ENCODE results near the gene RALA.
A peak's percentile ranks its signal among the peaks of the same experiment; 100 is the strongest.

The RALA gene, protein sequence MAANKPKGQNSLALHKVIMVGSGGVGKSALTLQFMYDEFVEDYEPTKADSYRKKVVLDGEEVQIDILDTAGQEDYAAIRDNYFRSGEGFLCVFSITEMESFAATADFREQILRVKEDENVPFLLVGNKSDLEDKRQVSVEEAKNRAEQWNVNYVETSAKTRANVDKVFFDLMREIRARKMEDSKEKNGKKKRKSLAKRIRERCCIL

DNA sequence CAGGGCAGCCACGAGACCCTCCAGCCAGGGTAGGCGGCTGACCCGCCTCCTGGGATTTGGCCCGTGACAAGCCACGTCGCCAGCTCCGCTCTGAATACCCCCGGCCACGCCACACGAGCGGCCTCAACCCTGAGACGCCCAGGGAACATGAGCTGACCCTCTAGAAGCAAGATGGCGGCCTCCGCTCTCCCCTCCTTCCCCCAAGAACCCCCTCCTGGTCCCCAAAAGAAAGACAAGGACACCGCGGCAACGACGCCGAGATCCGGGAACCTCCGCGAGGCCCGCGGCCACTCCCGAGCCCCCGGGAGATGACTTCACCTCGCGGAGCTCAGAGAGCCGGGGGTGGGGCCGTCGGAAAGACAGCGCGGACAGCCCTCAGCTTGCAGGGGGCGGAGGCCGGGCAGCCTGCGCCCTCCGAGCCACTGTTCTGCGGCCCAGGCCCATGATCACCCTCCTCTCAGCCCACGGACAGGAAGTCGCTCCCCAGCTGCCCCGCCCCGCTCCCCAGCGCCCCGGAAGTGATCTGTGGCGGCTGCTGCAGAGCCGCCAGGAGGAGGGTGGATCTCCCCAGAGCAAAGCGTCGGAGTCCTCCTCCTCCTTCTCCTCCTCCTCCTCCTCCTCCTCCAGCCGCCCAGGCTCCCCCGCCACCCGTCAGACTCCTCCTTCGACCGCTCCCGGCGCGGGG, at the start of gene RALA:
Gene RALA (plus strand): TSS at position 526 of the 685 bp plus-strand sequence. CDS start 63,096 bp downstream, outside the sequence.
- DNase-seq (ENCODE audit: low read depth in 2 of 3, low spot score in 2 of 3): peak; percentile 79 to 82 (median 81)

DNA sequence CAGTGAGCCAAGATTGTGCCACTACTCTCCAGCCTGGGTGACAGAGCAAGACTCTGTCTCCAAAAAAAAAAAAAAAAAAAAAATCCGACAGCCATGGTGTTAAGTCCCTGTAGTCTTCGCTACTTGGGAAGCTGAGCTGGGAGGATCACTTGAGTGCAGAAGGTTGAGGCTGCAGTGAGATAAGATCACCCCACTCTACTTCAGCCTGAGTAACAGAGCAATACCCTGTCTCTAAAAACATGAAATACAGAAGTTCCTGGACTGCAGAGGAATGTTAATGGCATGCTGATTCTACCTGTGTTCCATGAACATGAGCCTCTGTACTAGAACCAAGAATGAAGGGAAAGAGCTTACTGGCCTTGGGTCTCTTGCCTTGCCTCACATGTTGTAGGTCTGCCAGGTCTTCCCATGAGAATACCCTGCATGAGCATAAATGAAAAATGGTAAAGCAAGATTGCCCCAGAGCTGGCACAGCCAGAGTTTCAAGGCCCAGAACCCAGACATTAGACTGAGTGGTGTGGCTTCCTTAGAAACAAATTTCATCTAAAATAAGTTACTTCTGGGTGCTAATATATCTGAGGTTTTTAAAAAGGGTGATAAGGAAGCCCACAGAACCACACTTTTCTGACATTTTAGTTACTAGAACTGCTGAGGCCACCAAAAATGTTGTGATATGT, 48.6 kb upstream of the RALA start:
- DNase-seq (ENCODE audit: low read depth in 2 of 3, low spot score in 2 of 3): no peak

DNA sequence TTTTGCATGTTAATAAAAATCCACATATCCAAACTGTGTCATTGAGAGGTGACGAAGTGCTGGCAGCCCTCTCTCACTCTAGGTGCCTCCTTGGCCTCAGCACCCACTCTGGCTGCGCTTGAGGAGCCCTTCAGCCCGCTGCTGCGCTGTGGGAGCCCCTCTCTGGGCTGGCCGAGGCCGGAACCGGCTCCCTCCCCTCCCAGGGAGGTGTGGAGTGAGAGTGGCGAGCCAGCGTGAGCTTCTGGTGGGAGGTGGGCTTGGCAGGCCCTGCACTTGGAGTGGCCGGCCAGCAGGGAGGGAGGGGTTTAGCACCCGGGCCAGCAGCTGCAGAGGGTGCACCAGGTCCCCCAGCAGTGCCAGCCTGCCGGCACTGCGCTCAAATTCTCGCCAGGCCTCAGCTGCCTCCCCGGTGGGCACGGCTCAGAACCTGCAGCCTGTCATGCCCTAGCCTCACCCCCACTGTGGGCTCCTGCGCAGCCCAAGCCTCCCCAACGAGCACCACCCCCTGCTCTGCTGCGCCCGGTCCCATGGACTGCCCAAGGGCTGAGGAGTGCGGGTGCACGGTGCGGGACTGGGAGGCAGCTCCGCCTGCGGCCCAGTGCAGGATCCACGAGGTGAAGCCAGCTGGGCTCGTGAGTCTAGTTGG, 46.0 kb upstream of the RALA start:
- DNase-seq (ENCODE audit: low read depth in 2 of 3, low spot score in 2 of 3): no peak

DNA sequence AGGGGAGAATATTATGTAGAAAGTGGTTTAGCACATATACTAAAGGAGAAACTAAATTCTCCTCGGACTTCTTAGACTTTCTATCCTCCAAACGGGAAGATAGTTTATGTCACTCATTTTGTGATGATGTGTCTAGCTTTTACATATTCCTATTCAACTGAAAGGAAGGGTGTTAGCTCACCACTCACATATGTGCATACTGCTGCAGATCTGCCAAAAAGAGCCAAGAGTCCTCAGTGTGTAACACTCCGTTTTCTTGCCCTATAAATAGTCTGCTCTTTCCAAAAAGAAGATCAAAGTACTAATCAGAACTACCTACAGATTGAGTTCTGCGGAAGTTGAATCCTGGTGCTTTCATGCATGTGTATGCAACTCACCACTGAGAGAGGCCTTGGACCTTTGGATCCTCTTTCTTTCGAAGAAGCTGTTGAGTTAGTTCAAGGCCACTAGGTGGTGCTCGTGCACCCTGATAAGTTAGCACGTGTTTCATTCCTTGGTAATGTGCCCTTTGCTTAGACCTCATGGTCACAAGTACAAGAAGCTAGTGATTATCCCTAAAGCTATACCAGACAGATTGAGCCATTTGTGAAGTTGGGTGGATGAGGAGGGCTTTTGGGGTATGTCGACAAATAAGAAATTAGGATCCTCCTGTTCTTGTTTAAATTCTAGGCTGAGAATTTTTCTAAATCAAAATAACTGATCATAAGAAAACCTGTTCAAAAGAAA, 43.1 kb upstream of the RALA start:
- peak; percentile 25 to 50 (median 32) for DNase-seq (ENCODE audit: low read depth in 2 of 3, low spot score in 2 of 3)

DNA sequence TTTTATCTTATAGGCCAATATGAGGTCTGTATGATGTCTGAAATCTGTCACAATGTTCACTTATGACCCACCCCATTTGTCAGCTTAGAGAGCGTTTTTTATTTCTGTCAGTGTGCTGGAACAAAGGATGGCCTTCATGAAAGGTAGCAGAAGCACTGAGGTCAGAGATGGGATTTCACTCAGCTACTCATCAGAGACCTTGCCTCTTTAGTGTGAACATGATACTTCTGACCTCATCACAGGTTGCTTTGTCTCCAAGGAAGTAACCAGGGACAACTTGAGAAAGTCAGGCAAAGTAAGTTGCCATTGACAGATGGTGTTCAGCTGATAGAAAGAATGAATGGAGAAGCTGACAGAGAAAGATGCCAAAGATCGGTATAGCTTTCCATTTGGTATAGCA, 40.8 kb upstream of the RALA start:
- DNase-seq (ENCODE audit: low read depth in 2 of 3, low spot score in 2 of 3): no peak

DNA sequence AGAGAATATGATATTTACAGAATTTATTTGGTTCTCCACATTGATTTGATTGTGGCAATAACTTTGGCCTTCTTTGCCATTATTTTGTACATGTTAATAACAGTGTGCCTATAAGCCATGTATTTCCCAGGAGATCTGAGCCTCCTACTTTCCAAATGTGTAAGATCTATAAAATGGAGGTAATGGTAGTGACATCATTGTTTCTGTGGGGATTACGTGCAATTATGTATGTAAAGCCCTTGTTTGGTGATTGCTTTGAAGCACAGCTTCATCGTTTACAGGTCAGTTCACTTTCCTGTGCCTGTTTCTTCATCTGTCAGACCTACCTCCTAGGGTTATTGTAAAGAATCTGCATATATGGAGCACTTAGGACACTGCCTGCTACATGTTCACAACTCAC, 39.8 kb upstream of the RALA start:
- DNase-seq (ENCODE audit: low read depth in 2 of 3, low spot score in 2 of 3): no peak

DNA sequence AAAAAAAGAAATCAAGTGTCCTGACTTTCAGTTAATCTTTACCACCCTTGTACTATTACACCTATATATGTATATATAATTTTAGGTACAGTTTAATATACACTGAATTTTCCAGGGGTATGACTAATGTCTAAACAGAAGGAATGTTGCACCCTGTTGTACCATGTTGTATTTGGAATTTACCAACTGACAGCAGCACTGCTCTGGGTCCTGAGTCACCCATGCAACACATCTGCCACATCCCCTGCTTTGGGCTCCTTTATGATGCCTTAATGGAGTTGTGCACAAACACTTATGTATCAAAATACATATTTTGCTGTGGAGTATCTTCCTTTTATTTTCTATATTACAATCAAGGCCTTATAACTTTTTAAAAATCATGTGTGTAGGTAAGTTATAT, 36.0 kb upstream of the RALA start:
- no peak for DNase-seq (ENCODE audit: low read depth in 2 of 3, low spot score in 2 of 3)

DNA sequence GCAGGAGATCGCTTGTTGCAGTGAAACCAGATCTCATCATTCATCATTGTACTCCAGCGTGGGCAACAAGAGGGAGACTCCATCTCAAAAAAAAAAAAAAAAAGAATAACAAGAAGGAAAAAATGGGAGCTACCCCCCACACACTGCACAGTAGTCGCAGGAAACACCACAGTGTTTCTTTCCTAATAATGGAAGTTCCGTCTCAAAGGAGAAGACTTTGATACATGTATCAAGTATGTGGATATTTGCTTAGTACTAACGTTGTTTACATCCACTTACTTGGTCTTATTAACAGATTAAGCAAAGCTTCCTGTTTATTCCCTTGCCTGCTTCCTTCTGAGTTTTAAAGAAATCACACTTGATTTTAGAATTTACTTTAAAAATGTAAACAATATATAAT, 35.0 kb upstream of the RALA start:
- no peak for DNase-seq (ENCODE audit: low read depth in 2 of 3, low spot score in 2 of 3)

DNA sequence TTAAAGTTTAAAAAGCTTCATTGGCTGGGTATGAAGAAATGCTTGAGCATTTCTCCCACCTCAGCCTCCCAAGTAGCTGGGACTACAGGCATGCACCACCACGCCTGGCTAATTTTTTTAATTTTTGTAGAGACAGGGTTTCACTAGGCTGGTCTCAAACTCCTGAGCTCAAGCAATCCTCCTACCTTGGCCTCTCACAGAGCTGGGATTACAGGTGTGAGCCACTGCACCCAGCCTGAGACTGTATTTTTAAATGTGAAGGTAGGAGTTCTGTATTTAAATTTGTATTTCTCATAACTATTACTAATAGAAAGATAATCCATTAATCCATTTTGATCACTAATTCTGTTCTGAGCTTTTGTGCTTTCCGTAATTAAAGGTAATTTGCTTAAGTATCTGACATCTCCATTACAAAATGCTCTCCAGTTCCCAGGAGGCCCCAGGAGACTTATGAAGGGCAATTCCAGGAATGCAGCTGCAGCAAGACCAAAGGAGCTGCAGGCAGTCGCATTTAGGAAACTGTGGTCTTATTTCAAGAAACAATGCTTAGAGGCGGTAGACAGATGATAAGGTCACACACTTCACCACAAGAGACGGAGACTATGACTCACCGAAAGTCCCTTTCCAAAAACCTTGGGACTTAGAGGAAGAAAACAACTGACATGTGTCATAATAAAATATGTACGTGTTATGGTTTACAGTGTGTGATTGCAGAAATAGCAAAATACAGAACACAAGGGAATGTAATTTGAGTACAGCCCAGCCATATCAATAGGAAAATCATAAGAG, 33.9 kb upstream of the RALA start:
- peak in 2 of 3 experiments; percentile 23 to 55 for DNase-seq (ENCODE audit: low read depth in 2 of 3, low spot score in 2 of 3)

DNA sequence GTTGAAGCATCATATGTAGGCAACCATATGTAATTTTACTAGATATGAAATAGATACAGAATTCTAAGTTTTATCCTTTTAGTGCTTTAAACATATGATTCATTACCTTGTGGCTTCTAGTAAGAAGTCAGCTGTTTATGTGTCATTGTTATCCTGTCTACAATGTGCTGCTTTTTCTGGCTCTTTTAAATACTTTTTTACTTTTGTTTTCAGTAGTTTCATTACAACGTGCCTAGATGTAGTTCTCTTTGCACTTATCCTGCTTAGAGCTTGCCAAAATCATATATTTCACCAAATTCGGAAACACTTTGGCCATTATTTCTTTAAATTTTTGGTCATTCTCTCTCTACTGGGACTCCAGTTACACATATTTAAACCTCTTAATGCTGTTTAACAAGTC, 30.8 kb upstream of the RALA start:
- DNase-seq (ENCODE audit: low read depth in 2 of 3, low spot score in 2 of 3): no peak

DNA sequence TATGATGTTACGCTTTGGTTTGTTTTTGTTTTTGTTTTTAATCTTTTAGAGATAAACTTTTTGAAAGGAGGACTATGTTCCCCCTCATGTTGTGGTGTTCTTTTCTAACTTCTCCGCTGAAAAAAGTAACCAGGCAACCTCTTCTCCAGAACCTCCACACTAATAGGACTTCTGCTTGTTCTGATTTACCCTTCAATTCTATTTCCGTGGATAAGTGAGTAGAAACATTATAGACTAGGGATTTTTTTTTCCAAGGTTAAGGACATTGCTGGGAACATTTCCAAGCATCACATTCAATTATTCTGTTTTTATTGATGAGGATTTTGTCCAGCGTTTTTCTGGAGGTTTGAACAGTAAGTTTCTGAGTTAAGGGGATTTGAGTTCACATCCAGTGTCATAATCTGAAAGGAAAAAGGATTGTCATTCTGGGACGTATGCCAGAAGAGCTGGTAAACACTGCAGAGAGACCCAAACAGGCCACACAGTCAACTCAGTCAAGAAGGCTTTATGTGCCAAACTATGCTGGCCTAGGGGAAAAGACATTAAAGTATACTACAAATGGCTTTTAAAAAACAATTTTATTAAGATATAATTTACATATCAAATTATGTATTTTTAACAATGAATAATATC, 28.3 kb upstream of the RALA start:
- DNase-seq (ENCODE audit: low read depth in 2 of 3, low spot score in 2 of 3): no peak

DNA sequence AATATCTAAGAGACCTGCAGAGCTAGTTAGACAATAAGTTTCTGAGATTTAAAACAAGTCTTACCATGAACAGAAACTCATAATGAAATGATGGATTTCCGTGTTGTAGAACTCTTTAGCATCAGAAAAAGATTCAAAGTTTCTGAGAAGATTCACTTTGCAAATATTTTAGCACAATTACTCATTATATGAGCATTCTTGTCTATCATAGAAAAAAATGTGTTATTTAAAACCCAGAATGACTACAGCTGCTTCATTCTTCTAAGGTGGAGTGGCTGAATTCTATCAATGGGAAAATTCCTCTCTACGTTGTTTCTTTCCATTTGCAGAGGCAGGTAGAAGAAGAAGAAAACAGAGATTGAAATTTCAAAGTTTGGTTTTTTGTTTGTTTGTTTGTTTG, 21.0 kb upstream of the RALA start:
- DNase-seq (ENCODE audit: low read depth in 2 of 3, low spot score in 2 of 3): no peak

DNA sequence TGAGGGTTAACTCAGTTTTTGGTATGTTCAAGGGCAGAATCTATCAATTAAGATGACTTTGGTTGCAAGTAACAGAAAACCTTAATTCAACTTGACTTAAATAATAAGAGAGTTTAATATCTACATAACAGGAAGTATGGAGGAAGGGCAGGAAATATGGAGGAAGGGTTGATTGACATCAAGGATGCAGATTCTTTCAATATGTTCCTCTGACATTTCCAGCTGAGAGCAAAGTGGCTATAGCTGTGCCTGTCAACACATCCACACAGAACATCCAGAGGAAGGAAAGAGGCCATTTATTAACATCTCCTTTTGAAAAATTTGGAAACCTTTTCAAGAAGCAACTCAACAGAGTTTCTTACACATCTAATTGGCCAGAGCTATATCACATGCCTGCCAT, 19.4 kb upstream of the RALA start:
- no peak for DNase-seq (ENCODE audit: low read depth in 2 of 3, low spot score in 2 of 3)

DNA sequence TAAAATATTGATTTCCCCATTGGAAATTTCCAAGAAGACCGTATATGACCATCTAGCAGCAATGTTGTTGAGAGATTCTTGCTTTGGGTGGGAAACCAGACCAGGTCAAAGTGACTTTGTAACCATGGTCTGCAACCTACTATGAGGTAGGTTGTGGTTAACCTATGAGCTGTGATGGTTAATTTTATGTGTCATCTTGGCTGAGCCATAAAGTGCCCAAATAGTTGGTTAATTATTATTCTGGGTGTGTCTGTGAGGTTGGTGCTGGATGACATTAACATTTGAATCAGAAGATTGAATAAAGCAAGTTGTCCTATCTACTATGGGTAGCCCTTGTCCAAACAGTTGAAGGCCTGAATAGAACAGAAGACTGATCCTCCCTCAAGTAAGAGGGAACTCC, 18.3 kb upstream of the RALA start:
- DNase-seq (ENCODE audit: low read depth in 2 of 3, low spot score in 2 of 3): no peak

DNA sequence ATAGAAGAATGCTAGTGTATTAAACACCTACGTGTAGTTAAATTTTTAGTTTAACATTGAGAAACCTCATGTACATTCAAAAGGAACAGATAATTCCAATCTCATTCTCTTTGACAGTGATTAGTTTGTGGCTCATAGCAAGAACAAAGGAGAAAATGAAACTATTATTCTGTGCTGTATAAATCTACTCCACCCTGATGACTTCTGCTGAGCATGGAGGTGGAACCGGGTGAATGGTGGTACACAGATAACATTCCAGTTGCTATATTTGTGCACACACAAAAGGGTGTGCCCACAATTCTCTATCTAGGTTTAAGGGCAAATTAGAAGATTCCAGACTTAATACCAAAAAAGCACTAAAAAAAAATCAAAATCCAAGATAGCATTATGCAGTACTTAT, 17.0 kb upstream of the RALA start:
- DNase-seq (ENCODE audit: low read depth in 2 of 3, low spot score in 2 of 3): no peak

DNA sequence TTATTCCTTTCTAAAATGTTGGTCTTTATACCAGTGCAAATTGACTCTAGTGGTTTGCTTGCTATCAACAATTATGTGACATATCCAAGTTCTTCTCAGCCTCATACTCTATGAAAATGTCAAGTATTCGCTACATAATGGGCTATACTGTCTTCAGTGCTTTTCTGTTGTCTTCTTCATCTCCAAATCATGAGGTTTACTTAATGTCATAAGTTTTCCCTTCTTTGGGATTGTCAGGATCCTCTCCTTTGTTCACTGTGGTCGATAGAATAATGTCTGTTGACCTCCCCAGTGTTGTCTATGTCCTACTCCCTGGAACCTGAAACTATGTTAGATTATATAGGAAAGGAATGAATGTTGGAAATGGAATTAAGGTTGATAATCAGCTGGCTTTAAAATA, 16.4 kb upstream of the RALA start:
- DNase-seq (ENCODE audit: low read depth in 2 of 3, low spot score in 2 of 3): no peak

DNA sequence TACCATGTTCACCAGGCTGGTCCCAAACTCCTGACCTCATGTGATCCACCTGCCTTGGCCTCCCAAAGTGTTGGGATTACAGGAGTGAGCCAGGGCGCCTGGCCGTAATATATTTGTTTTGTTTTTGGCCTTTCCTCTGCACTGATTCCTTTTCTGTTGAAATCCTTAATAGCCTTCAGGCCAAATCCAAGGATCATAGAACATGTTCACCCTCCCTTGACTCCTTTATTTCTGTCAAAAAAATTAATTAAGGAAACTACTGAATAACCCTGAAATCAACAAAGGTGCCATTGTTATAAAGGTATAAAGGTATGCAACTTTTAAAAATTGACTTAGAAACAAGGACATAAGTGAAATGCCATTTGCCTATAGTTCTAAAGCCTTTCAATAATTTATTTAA, 15.5 kb upstream of the RALA start:
- no peak for DNase-seq (ENCODE audit: low read depth in 2 of 3, low spot score in 2 of 3)

DNA sequence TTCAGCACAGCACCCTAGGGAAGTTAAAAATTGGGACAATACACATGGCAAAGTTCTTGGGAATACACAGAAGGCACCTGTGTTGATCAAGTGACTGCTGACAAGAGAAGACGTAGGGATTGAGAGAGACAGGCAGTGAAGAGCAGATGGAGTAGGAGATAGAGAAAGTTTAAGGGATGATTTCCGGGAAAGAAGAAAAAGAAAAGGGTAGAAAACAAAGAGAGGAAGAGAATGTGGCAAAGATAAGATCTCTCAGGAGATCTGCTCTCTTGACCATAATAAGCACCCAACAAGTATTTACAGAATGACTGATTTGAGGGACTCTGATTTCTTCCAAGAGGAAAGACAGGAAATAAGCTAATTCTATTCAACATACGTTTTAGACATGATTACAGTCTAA, 15.1 kb upstream of the RALA start:
- no peak for DNase-seq (ENCODE audit: low read depth in 2 of 3, low spot score in 2 of 3)

DNA sequence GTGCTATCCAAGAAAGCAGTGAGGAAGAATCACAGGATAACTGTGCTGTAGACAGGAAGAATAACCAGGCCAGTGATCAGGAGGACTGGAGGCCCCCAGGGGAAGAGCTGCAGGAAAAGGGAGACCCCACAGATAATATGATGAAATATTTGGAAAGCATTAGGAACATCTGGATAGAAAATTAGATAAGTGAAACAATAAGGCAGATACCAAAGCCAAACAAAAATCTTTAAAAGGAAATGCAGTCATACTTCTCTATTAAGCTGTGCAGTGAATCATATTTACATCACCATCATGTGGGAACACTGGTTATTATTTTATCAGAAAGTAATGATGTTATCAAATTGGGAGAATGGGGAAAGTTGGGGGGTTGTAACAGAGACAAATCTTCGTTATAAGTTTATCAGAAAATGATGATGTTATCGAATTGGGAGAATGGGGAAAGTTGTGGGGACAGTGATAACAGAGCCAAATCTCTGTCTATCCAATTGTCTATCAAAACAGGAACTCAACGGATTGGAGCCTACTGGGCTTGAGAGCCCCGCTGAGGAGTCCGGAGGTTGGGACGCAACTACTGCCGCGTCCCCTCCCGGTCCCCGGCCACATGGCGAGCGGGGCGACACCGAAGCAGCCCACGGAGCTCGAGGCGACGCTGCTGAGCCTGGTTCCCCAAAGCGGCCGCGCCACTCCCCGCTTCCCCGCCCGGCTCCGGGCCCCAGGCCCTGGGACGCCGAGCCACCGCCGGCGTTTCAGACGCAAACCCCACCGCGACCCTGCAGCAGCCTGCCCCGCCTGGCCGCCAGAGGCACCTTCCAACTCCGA, 14.0 kb upstream of the RALA start:
- no peak for DNase-seq (ENCODE audit: low read depth in 2 of 3, low spot score in 2 of 3)
